Measurements from ENCODE around the gene TMEM63A.
"Not testable (repeated sequence)": the region's sequence is repeated elsewhere in the genome, so short reads cannot be mapped to it uniquely, and the experiment has no call there.

The TMEM63A gene

GRCh38 chr1:225845097-225845496 is 37.1 kb downstream of the TMEM63A start:
- DNase-seq (ENCODE audit: low read depth) = no peak

DNA sequence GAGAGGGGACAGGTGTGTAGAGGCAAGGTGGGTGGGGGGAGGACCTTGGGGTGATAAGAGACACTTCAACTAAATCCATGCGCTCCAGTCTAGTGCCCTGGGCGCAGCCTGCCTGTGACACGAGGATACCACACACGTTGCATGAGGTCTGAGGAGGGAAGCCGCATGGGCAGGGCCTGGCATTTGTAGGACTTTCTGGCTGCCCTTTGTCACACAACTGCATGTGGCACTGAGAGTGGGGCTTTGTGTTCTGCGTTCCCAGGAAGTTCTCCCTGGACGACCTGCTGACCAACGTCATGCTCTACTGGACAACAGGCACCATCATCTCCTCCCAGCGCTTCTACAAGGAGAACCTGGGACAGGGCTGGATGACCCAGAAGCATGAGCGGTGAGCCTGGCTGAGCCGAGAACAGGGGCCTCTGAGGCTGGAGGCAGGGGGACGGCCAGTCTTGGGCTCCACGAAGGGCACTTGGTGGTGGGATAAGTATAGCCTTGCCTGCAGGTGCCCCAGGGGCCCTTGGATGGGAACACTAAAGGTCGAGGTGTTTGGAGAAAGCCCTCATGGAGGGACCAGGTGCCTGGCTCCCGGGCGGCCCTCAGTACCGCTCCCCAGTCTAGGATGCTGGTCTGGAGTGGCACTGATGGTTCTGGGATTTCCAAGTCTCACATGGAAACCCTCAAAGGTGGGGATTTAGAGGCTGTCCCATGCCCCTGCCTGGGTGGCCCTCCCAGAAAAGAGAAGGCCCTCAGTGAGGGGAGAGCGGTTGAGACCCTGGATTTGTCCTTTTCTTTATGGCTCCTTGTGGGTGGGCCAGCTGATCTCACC is 37.7 kb downstream of the TMEM63A start:
- DNase-seq (ENCODE audit: low read depth) = no peak

DNA sequence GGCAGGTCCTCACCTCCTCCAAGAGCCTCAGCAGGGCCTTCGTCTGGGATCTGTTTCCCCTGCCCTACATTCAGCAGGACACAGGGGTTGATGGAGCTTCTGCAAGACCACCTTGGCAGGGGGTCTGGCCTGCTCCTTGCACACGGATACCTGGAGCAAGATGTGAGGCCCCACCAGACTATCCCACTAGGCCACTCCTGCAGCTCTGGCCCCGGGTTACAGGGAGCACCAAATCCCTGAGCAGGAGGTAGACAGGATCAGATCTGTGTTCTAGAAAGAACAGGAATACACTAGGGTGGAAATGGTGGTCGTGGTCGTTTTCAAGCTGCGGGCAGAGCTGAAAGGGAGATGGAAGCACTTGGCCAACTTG is 38.8 kb downstream of the TMEM63A start:
- no peak for DNase-seq (ENCODE audit: low read depth)

DNA sequence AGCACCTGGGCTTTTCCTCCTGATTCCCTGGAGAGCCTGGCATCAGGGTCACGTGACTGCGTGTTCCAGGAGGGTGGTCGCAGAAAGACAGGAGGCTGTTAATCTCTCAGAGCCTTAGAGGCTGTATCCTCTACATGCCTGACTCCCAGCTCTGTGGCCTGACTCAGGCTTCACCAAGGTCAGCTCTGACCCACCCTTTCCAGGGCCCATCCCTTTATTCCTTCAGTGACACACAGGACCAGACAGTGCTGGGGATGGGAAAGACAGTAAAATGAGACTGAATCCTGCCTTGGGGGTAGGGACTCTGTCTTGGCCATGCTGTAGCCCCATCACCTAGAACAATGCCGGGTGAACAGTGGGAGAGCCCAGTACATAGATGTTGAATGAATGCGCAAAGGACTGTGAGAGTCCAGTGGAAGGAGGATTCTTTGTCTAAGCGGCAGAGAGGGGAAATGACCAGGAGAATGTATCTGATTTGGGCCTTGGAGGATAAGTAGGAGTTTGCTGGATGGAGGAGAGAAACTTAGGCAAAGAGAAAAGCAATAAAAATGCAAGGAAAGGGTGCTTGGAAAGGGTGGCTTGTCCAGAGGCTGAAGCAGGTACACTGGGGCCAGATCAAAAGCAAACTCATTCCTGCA is 39.3 kb downstream of the TMEM63A start:
- DNase-seq (ENCODE audit: low read depth) = peak; percentile 17

DNA sequence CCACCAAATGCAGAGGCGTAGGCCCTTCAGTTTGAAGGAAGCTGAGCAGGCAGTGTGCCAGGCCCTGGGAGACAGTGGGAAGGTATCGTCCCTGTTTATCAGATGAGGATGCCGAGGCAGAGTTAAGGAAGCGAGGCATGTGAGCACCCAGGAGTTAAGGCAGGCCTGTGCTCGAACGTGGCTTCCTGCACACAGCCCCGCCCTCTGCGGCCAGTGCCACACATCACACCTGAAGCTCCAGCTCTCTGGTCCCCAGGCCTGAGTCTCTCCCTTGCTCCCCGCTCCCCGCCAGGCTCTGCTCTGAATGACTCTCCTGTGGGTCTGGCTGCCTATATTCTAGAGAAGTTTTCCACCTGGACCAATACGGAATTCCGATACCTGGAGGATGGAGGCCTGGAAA is 40.1 kb downstream of the TMEM63A start:
- DNase-seq (ENCODE audit: low read depth) = no peak

- no peak for DNase-seq (ENCODE audit: low read depth)
Observed at GRCh38 chr1:225840713-225841112, 41.5 kb downstream of the TMEM63A start.

DNA sequence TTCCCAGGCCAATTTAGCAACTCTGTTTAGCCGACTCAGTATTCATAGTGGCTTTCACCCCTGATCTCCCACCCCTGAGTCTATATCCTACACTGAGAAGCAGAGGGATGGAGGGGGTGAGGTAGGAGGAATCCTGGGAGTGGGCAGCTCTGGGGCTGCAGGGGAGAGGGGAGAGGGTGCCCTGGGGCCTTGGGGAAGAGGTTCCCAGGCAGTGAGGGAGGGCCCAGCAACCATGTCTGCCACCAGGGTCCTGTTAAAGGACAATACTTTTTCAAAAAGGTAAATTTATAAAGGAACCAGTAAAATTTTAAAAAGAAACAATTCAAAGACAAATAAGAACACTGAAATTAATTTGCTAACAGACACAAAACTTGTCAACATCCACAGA is 42.0 kb downstream of the TMEM63A start:
- DNase-seq (ENCODE audit: low read depth) = no peak

GRCh38 chr1:225838793-225839192 is 43.4 kb downstream of the TMEM63A start:
- no peak for DNase-seq (ENCODE audit: low read depth)

GRCh38 chr1:225836296-225836695 is 45.9 kb downstream of the TMEM63A start:
- DNase-seq (ENCODE audit: low read depth) = not testable (repeated sequence)

- DNase-seq (ENCODE audit: low read depth) = no peak
Observed at GRCh38 chr1:225835856-225836255, 46.3 kb downstream of the TMEM63A start.

DNA sequence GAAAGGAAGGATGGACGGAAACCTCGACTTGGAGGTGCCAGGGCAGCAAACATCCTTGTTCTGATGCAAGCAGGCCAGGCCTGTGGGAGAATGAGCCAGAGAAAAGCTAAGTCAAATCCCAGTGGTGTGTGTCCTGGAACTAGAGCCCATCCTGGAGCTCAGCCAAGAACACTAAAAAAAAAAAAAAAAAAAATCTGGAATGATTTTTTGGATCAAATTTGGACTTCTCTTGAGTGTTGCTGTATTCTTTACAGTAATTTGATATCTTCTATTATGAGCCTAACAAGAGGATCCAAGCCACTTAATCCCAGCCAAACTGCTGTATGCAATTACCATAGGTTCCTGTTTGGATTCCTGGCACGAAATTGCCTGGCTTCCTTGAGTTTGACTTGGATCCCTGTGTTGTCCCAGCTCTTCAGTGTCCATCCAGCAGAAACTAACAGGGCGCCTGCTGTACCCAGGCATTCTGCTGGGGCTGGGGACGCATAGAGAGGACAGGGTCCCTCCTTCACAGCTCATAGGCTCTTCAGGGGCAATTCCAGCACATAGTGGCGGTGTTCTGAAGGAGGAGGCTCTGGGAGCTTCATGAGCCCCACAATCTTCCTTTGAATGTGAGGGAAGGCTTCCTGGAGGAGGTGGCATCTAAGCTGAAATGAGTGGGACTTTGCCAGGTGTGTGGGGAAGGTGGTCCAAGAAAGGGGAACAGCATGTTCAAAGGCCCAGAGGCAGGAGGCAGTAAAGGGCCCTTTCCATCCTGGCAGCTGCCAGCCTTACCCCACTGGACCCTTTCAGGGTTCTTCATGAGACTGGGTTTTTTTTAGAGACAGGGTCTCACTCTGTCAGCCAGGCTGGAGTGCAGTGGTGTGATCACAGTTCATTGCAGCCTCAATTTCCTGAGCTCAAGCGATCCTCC is 47.5 kb downstream of the TMEM63A start:
- DNase-seq (ENCODE audit: low read depth) = no peak

DNA sequence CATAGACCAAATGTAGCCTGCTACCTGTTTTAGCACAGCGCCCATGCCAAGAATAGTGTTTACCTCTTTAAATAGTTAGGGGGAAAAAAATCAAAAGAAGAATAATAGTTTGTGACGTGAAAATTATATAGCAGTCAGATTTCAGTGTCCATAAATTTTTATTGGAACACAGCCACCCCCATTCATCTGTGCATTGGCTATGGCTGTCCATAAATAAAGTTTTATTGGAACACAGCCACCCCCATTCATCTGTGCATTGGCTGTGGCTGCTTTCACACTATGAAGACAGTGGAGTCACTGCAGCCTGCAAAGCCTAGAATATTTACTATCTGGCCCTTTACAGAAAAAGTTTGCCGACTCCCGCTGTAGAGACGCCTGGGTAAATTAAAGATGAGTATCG is 51.3 kb downstream of the TMEM63A start:
- no peak for DNase-seq (ENCODE audit: low read depth)

GRCh38 chr1:225828706-225829345 is 53.4 kb downstream of the TMEM63A start:
- no peak for DNase-seq (ENCODE audit: low read depth)

- no peak for DNase-seq (ENCODE audit: low read depth)
Observed at GRCh38 chr1:225827076-225827475, 55.1 kb downstream of the TMEM63A start.

GRCh38 chr1:225825607-225826007 is 56.6 kb downstream of the TMEM63A start:
- DNase-seq (ENCODE audit: low read depth) = no peak

DNA sequence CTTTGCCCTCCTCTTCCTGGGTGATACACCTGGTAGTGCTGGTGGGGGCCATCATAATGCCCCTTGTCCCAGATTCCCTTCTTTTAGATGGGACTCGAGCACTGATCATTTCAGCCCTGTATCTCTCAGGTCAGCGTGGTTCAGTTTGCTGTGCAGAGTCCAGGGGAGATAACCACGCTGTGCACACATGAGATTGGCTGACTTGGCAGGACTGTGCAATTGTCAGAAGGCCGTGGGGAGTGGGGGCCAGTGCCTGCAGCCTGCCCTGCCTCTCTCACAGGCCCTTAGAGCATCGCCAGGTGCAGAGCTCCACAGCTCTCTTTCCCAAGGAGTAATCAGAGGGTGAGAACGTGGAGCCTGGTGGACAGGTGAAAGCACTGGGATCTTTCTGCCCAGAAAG is 57.1 kb downstream of the TMEM63A start:
- DNase-seq (ENCODE audit: low read depth) = no peak

DNA sequence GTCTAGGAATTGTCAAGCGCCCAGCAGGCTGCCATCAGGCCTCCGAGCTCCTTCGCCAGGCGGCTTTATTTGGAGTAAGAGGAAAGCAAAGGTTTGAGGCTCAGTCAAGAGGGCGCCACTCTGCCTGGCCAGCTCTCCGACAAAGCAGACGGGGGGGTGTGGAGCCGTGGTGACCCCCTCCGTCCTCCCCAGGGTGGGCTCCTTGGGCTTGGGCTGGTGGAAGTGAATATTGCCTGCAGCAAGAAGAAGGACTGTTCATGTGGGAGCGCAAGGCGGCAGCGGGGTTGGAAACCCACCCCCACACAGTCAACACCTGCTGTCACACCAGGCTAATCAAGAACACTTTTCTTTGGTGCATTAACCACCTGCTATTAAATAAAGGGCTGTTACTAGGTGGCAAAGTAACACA is 57.6 kb downstream of the TMEM63A start:
- no peak for DNase-seq (ENCODE audit: low read depth)

GRCh38 chr1:225823811-225824261 is 58.3 kb downstream of the TMEM63A start:
- DNase-seq (ENCODE audit: low read depth) = no peak

DNA sequence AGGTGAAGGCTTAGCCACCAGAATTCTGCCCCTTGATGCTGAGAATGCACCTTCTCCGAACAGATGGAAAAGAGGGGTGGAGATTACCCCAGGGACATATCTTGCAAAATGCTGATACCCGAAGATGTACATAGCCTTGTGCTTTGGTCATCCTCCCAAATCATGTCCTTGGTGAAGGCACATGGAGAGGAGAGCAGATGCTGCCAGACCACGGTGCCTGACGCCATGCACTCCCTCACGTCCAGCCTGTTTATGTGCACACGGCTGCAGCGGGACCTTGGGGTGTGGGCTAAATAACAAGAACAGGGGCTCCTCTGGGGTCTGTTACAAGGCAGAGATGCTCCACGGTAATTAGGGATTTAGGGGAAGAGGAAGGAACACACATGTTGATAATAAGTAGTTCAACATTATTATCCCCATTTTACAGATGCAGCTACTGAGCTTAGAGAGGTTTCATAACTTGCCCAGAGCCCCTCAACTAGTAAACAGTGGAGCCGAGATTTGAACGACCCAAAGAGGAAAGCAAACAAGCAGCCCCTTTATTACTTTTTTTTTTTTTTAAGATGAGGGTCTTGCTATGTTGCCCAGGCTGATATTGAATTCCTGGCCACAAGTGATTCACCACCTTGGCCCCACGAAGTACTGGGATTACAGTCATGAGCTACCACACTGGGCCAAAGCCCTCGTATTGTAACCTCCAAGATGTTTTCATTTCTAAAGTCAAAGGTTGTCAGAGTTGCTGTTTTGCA is 59.4 kb downstream of the TMEM63A start:
- no peak for DNase-seq (ENCODE audit: low read depth)

DNA sequence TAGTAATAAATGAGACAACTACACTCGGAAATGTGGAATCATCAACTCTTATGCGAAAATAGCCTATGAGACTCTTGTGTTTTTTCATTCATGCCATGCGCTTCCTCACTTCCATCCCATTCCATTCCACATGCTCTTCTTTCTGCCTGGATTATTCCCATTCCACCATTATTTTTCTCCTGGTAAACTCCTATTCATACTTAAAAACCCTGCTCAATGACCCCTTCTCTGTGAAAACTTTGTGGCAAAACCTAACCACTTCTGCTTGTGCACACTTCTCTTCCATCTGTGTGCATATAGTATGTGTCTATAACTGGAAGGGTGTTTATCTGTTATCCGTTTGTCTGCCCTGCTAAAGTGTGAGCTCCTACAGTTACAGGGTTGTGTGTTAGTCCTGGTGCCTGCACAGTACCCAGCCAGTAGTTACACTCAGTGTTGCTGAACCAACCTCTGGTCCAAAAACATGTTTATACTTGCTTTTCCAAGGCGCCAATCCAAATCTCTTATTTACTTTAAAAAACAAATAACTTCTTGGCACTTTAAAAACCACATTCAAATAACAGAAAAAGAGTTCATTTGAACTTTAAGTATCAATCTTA is 61.6 kb downstream of the TMEM63A start:
- no peak for DNase-seq (ENCODE audit: low read depth)

Measured in ELR (cell line).